HFF-Myc (cell line): ENCODE data around the gene MYH7.
"Not testable (repeated sequence)": the region's sequence is repeated elsewhere in the genome, so short reads cannot be mapped to it uniquely, and the experiment has no call there.

Source experiments
- DNase-seq: peaks from one replicate; pipeline ENCODE4 v3.0.0-alpha.2; 2011; ENCODE audit warnings: low read depth; ENCODE audit errors: extremely low read depth
- H3K4me3 ChIP-seq: replicated peaks from 2 replicates; pipeline ENCODE4 v1.5.1; 2011; ENCODE audit warnings: low read depth, mild to moderate bottlenecking, control low read depth, low read length
- CTCF ChIP-seq: IDR thresholded peaks from 2 replicates; pipeline ENCODE4 v1.5.1; 2012; ENCODE audit warnings: mild to moderate bottlenecking, low read depth, low read length, control low read depth; ENCODE audit errors: missing control alignments

Gene MYH7

DNA sequence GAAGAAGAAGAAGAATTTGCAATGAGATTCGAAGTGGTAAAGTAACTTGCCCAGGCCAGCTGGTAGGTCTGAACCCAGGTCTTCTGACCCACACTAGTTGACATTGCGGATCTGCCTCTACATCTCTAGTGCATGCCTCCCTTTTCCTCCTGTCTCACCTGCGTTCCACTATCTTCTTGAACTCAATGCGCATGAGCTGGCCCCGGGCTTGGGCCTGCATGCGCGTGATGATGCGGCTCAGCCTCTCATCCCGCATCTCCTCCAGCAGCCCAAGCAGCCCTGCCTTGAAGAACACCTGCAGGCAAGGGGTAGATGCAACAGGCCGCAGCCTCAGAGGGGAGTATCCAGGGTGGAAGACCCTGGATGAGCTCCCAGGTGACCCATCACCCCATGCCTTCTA lies 39.3 kb downstream of the MYH7 start:
- TF ChIP-seq CTCF, result no peak
- H3K4me3 ChIP-seq, result no peak overlapping the region
- no peak for DNase-seq

GRCh38 chr14:23392613-23393012 lies 42.8 kb downstream of the MYH7 start:
- no peak overlapping the region for H3K4me3 ChIP-seq
- DNase-seq, result no peak
- no peak for TF ChIP-seq CTCF

- DNase-seq, H3K4me3 ChIP-seq: not testable (repeated sequence)
Measured at GRCh38 chr14:23389871-23390270, 45.6 kb downstream of the MYH7 start.

- H3K4me3 ChIP-seq, result no peak overlapping the region
- DNase-seq, result no peak
- no peak for TF ChIP-seq CTCF
Measured at GRCh38 chr14:23389396-23389795, 46.1 kb downstream of the MYH7 start.

GRCh38 chr14:23388996-23389395 lies 46.5 kb downstream of the MYH7 start:
- TF ChIP-seq CTCF, result no peak
- H3K4me3 ChIP-seq, result no peak overlapping the region
- DNase-seq, result no peak

GRCh38 chr14:23387916-23388882 lies 47.3 kb downstream of the MYH7 start:
- H3K4me3 ChIP-seq, result no peak overlapping the region
- no peak for TF ChIP-seq CTCF
- no peak for DNase-seq

GRCh38 chr14:23386999-23387398 lies 48.5 kb downstream of the MYH7 start:
- H3K4me3 ChIP-seq, result no peak overlapping the region
- no peak for DNase-seq
- TF ChIP-seq CTCF, result no peak

DNA sequence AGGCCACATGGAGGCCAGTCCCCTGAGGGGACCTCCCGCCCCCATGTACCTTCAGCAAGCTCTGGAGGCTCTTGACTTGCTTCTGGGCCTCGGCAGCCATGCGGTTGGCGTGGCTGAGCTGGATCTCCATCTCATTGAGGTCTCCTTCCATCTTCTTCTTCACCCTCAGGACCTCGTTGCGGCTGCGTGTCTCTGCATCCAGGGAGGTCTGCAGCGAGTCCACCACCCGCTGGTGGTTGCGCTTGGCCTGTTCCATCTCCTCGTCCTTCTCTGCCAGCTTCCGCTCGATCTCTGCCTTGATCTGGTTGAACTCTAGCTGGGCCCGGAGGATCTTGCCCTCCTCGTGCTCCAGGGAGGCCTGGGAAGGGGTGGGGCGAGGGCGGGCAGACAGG lies 49.2 kb downstream of the MYH7 start:
- not testable (repeated sequence) for H3K4me3 ChIP-seq, DNase-seq
